Measurements from ENCODE around the gene ATP1A1. TPM values are rescaled to one million over a fixed set of nuclear protein-coding genes. Genes with fewer than 3 reads are reported as not detected.

The ATP1A1 gene
- polyA plus RNA-seq, 3 donors = 32.3 to 135 (median 32.7) TPM

GRCh38 chr1:116325922-116326321, 47.1 kb upstream of the ATP1A1 start:
- TF ChIP-seq CTCF (IDR thresholded peaks at IDR 0.05) = no peak
- no peaks in the 10 kb centered on the region for H3K9me3 ChIP-seq (replicated peaks in 1 of 2; ENCODE audit: control insufficient read depth in 1 of 2, insufficient read depth in 1 of 2, low read length in 2 of 2)
- DNase-seq = no peak
- Mint-ChIP-seq H3K27me3 (ENCODE audit: low read depth in 3 of 3) (peaks cover 0 to 2% (median 1%) of the 10 kb centered on the region in 3 donors), H3K4me1 (peaks cover 3% of the 10 kb centered on the region), H3K27ac (peak overlapping the region in 1 of 7 donors; percentile 65), H3K9me3 (no peaks in the 10 kb centered on the region), H3K36me3 (no peaks in the 10 kb centered on the region), H3K4me3 (no peak overlapping the region)
- no peaks in the 10 kb centered on the region for H3K36me3 ChIP-seq (replicated peaks in 1 of 2; ENCODE audit: control insufficient read depth in 1 of 2, insufficient read depth in 2 of 2, low read length in 2 of 2)
- H3K4me3 ChIP-seq (replicated peaks in 1 of 3; ENCODE audit: low read depth in 2 of 3, low read length in 3 of 3) = no peak overlapping the region
- intact Hi-C loops (cut with micrococcal nuclease) = no loop called here
- H3K9ac ChIP-seq (ENCODE audit: insufficient read depth, low read length, poor library complexity, severe bottlenecking) = no peak overlapping the region
- H3K27ac ChIP-seq (ENCODE audit: low read depth in 1 of 2, low read length in 2 of 2) = no peak overlapping the region
- H3K79me2 ChIP-seq (ENCODE audit: insufficient read depth, low read length) = no peaks in the 10 kb centered on the region
- H3K4me2 ChIP-seq (replicated peaks; ENCODE audit: extremely low read depth, low read length, poor library complexity, severe bottlenecking) = no peak overlapping the region
- H2AFZ ChIP-seq (ENCODE audit: insufficient read depth, low read depth, low read length, poor library complexity, severe bottlenecking) = no peak overlapping the region
- no peaks in the 10 kb centered on the region for H3K27me3 ChIP-seq (ENCODE audit: control insufficient read depth in 2 of 2, insufficient read depth in 2 of 2, low read length in 2 of 2)
- 53% methylated on average over 1 of the region's 2 CpGs for WGBS (ENCODE audit: insufficient coverage)
- H4K20me1 ChIP-seq (ENCODE audit: insufficient read depth, low read length) = no peaks in the 10 kb centered on the region
- H3K4me1 ChIP-seq (ENCODE audit: control insufficient read depth in 1 of 2, insufficient read depth in 2 of 2, low read length in 2 of 2) = no peaks in the 10 kb centered on the region

GRCh38 chr1:116326486-116326885, 46.6 kb upstream of the ATP1A1 start:
- H4K20me1 ChIP-seq (ENCODE audit: insufficient read depth, low read length) = no peaks in the 10 kb centered on the region
- WGBS (ENCODE audit: insufficient coverage) = no CpG with 5 or more reads among the region's 1 CpG
- intact Hi-C loops (cut with micrococcal nuclease) = no loop called here
- H3K9me3 Mint-ChIP-seq = no peaks in the 10 kb centered on the region
- no peak overlapping the region for H3K27ac Mint-ChIP-seq
- no peaks in the 10 kb centered on the region for H3K4me1 ChIP-seq (ENCODE audit: control insufficient read depth in 1 of 2, insufficient read depth in 2 of 2, low read length in 2 of 2)
- no peak overlapping the region for H3K4me3 ChIP-seq (replicated peaks in 1 of 3; ENCODE audit: low read depth in 2 of 3, low read length in 3 of 3)
- H3K9me3 ChIP-seq (replicated peaks in 1 of 2; ENCODE audit: control insufficient read depth in 1 of 2, insufficient read depth in 1 of 2, low read length in 2 of 2) = no peaks in the 10 kb centered on the region
- no peaks in the 10 kb centered on the region for H3K36me3 Mint-ChIP-seq
- H3K27me3 Mint-ChIP-seq (ENCODE audit: low read depth in 3 of 3) = peaks cover 1 to 2% (median 2%) of the 10 kb centered on the region in 3 donors
- no peak overlapping the region for H3K4me2 ChIP-seq (replicated peaks; ENCODE audit: extremely low read depth, low read length, poor library complexity, severe bottlenecking)
- no peak for TF ChIP-seq CTCF (IDR thresholded peaks at IDR 0.05)
- H3K4me3 Mint-ChIP-seq = no peak overlapping the region
- H3K27me3 ChIP-seq (ENCODE audit: control insufficient read depth in 2 of 2, insufficient read depth in 2 of 2, low read length in 2 of 2) = no peaks in the 10 kb centered on the region
- no peaks in the 10 kb centered on the region for H3K36me3 ChIP-seq (replicated peaks in 1 of 2; ENCODE audit: control insufficient read depth in 1 of 2, insufficient read depth in 2 of 2, low read length in 2 of 2)
- H3K9ac ChIP-seq (ENCODE audit: insufficient read depth, low read length, poor library complexity, severe bottlenecking) = no peak overlapping the region
- no peak for DNase-seq
- peaks cover 3% of the 10 kb centered on the region for H3K4me1 Mint-ChIP-seq
- H3K79me2 ChIP-seq (ENCODE audit: insufficient read depth, low read length) = no peaks in the 10 kb centered on the region
- no peak overlapping the region for H3K27ac ChIP-seq (ENCODE audit: low read depth in 1 of 2, low read length in 2 of 2)
- no peak overlapping the region for H2AFZ ChIP-seq (ENCODE audit: insufficient read depth, low read depth, low read length, poor library complexity, severe bottlenecking)

All from CD14-positive monocyte (primary cell).